GM21390 (cell line): ENCODE results near the gene RNF150.

Source experiments
- ATAC-seq: cut with Tn5 transposase; IDR thresholded peaks from one replicate; pipeline ENCODE4 v1.9.1; 2021; ENCODE audit not compliant: unreplicated experiment

The RNF150 gene

GRCh38 chr4:141132072-141132708, 1.1 kb downstream of the RNF150 start:
- peak; percentile 22 for ATAC-seq

DNA sequence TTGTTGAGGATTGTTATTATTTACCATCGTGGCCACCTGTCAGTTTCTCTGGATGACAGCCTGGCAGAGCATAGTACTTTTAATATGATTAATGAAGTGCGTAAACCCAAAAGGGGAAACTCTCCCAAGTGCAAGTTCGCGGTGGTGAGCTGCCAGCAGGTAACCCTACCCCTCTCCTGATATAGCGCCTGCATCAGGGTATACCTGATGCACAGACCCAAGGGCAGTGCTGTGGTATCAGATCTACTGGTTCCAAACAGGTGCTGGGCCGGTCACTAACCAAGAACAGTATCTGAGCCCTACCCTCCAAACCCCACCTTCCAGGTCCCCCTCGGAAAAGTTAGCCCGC, 1.6 kb downstream of the RNF150 start:
- ATAC-seq = no peak

DNA sequence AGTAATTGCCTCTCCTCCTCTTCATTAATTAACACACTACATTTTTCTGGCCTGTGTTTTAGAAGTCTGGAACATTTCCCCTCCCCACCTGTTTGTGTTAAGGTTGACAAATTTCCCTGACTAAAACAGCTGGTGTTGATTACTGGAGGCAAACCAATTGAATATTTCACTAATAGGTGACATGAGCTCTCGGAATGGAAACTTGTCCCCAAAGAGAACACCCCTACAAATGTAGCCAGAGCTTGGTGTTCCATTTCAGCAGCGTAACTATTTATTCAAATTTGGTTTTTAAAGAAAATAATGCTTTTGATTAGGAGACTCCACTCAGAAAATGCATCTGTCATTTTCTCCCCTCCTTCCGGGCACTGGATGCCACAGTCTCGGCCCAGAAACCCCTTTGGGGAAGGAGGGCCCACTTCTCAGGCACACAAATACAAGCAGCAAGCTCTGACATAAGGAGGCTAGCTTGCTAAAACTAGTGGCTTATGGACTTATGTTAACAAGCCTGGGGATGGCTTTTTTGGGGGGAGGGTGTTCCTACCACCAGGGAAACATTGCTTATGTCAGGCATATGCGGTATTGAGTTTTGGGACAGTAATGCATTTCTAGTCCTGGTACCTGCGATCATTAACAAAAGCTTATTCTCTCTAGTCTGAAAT, 2.2 kb downstream of the RNF150 start:
- ATAC-seq = no peak

- ATAC-seq = no peak
These were observed 5.4 kb downstream of the RNF150 start for GRCh38 chr4:141127884-141128283.

GRCh38 chr4:141126769-141127168, 6.5 kb downstream of the RNF150 start:
- ATAC-seq = no peak

DNA sequence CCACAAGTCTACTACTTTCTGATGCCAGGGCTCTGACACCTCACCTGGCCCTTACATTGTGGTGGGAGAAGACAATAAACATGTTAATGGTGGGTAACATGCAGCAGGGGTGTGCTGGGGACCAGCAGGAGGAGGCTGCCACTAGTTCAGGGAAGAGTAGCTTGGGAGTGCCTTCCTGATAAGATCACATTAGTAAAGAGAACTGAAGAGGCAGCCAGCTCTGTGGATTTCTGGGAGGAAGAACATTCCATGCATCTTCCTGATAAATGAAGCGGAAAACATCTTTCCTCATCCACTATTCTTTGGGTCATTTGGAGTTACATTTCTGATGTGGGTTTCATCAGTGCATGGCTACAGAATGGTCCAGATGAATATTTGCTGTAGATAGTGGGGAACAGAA, 9.0 kb downstream of the RNF150 start:
- ATAC-seq = no peak

- no peak for ATAC-seq
These were observed 11.4 kb downstream of the RNF150 start for GRCh38 chr4:141121768-141122454.

DNA sequence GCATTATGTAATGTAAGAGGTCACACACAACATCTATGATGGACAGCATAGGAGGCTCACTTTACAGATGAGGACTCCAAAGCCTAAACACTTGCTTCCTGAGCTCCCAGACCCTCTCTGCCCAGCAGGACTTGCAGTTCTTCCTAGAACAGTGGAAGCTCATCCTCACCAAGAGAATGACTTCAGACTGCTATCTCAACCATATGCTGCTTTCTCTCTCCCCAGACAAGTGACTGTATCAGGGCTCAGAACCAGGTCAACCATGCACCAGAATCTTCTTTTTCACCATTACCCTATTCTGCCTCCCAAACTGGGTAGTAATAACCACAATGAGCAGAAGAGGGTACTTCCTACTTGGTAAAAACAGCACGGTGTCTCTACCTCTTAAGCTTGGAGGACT, 12.2 kb downstream of the RNF150 start:
- ATAC-seq = no peak

- ATAC-seq = no peak
These were observed 13.2 kb downstream of the RNF150 start for GRCh38 chr4:141120036-141120593.

DNA sequence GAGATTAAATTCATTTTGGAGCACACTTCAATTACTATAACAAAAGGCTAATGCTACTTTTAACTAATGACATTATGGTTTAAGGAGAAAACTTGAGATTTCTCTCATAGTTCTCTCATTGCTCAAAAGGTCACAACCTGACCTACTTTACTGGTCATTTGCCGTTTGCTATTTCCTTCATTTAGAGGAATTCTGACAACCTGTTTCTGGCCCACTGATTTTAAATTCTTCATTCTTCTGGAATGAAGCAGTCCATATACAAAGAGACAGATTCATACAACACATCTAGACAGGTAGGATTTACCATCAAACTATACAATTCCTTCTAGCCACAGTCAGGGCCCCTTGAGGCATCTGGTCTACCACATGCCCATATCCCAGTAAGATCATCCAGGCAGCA, 14.2 kb downstream of the RNF150 start:
- ATAC-seq = no peak

DNA sequence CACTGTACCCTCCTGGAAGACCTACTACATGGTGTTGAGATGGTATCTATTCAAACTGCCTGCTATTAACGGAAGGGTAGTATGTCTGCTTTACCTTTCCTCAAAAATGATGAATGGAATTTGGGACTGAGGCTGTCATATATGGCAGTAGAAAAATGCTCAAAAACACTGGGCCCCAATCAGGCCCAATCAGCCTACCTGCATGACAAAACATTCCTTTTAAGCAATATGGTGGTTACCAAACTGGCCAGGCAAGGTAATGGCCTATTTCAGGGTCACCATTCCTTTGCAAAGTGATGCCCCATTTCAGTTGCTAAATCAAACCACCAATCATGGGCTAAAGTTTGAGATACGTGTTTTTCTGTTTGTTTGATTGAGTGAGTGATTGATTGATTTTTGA, 14.9 kb downstream of the RNF150 start:
- ATAC-seq = no peak

DNA sequence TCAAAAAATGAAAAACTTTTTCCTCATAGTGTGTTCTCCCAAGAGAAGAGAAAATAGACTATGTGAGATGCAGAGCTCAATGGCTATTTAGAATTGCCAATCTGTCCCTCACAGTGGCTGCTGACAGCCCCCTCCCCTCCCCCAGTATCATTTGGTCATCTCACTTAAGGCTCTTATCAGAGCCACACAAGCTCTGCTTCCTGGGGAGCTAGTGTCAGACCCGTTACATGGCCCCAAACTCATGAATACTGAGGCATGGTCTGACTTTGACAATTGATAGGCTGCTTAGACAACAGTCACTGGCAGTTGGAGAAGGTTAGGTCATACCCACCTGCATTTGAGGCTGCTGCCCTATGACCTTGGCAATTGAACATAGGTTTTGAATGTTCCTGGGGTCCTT, 15.3 kb downstream of the RNF150 start:
- no peak for ATAC-seq

DNA sequence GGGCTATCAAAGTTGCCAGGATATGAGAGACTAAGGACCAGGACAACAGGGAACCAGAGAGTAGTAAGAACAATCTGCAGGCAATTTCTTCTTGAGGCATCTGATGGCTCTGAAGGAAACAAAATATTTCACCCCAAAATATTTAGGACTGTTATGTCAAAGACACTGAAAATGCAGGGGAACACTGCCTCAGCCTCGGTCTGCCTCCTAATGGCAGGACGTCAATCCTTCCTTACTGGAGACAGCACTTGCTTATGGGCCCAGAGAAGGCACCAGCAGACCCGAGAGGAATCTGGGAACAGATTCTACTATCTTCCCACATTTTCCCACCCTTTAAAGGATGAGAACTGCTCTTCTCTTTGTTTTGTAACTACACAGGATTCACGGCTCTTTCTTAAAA, 23.3 kb downstream of the RNF150 start:
- ATAC-seq = no peak

DNA sequence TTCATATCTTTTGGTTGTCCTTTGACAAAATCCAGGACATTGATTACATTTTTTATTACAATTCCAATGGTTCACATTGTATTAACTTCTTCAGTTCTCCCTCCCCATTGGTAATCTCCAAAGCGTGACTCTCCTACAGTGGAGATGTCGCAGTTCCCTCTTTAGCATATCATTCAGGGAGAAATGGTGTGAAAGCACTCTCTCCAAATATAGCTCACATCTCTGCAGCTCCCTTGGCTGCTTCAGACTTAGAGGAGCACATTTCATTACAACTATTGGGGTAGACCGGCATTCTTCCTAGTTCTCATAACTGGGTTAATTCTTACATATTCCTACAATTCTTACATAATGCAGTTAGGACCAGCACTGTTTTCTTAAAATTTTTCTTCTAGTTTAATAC, 25.3 kb downstream of the RNF150 start:
- ATAC-seq = no peak

DNA sequence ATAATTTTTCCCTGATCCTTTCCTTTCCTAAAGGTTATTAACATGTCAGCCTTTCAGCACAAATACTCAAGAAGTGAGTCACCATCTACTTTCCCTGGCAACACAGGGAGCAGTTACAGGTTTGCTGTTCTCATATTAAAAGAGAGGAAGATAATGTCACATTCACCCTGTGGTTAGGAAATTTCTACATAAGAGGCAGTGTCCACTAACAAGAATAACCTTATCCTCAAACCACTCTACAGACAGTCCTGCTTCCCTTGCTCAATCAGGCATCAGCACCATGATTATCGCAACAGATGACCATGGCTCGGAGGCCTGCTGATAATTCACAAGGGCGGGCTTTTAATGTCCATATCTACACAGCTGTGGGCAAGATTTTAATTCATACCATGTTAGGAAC, 30.9 kb downstream of the RNF150 start:
- ATAC-seq = no peak

- no peak for ATAC-seq
These were observed 31.8 kb downstream of the RNF150 start for GRCh38 chr4:141101511-141101910.

- ATAC-seq = no peak
These were observed 33.9 kb downstream of the RNF150 start for GRCh38 chr4:141099326-141099725.

GRCh38 chr4:141098163-141098562, 35.1 kb downstream of the RNF150 start:
- no peak for ATAC-seq

GRCh38 chr4:141090473-141090872, 42.8 kb downstream of the RNF150 start:
- no peak for ATAC-seq

GRCh38 chr4:141081921-141082395, 51.3 kb downstream of the RNF150 start:
- ATAC-seq = no peak

GRCh38 chr4:141080668-141081067, 52.6 kb downstream of the RNF150 start:
- no peak for ATAC-seq

- no peak for ATAC-seq
These were observed 53.8 kb downstream of the RNF150 start for GRCh38 chr4:141079393-141079930.
